HepG2 (cell line): ENCODE measurements around the gene SVBP. TPM values are rescaled to one million over a fixed set of nuclear protein-coding genes. Genes with fewer than 3 reads are reported as not detected.
A peak's percentile ranks its signal among the peaks of the same experiment; 100 is the strongest.

Experiments
- ATF7-NPFF ChIP-seq: sonication (generic); formaldehyde crosslinking; IDR thresholded peaks from 2 replicates; pipeline ENCODE4 v1.8.1; 2023; ENCODE audit warnings: mild to moderate bottlenecking, low read depth, missing genetic modification reagents, moderate library complexity
- CHD2 ChIP-seq: IDR thresholded peaks from 2 replicates; pipeline ENCODE4 v1.6.1; 2011; ENCODE audit warnings: low read depth, low read length, improper control_type of control experiment
- ETV5 ChIP-seq: IDR thresholded peaks from 2 replicates; pipeline ENCODE4 v1.6.1; 2018; ENCODE audit warnings: missing biosample characterization, missing genetic modification reagents, inconsistent platforms, borderline replicate concordance
- GABPB1 ChIP-seq: IDR thresholded peaks from 2 replicates; pipeline ENCODE4 v1.6.1; 2016; ENCODE audit warnings: mild to moderate bottlenecking, missing genetic modification reagents, moderate library complexity, missing compliant biosample characterization
- HNRNPL ChIP-seq: fragments of 200-400 bp; formaldehyde crosslinking; IDR thresholded peaks from 2 replicates; pipeline ENCODE4 v1.6.1; 2017; ENCODE audit warnings: mild to moderate bottlenecking, low read depth, low read length
- KDM3A ChIP-seq: IDR thresholded peaks from 2 replicates; pipeline ENCODE4 v1.6.1; 2018; ENCODE audit warnings: low read depth, missing compliant biosample characterization
- MAZ ChIP-seq, 2 experiments: sonication (generic) in 1 of 2; formaldehyde crosslinking in 1 of 2; IDR thresholded peaks; 2 replicates each; pipeline versions ENCODE4 v1.5.0 to v1.6.1; 2012 to 2020; ENCODE audit warnings: low read depth in 2 of 2, mild to moderate bottlenecking in 2 of 2, borderline replicate concordance in 1 of 2, improper control_type of control experiment in 1 of 2, low read length in 1 of 2, missing genetic modification reagents in 1 of 2, moderate library complexity in 1 of 2
- MYNN ChIP-seq: sonication (generic); formaldehyde crosslinking; IDR thresholded peaks from 2 replicates; pipeline ENCODE4 v1.4.0; 2020; ENCODE audit warnings: mild to moderate bottlenecking, low read depth, missing genetic modification reagents
- NR2F2 ChIP-seq: IDR thresholded peaks from 2 replicates; pipeline ENCODE4 v1.6.1; 2012; ENCODE audit warnings: low read depth, inconsistent platforms, borderline replicate concordance
- SALL1 ChIP-seq: sonication (generic); formaldehyde crosslinking; IDR thresholded peaks from 2 replicates; pipeline ENCODE4 v1.8.0; 2022; ENCODE audit warnings: mild to moderate bottlenecking, missing genetic modification reagents
- SIX4 ChIP-seq: sonication (generic); formaldehyde crosslinking; IDR thresholded peaks from 2 replicates; pipeline ENCODE4 v1.4.0; 2020; ENCODE audit warnings: missing genetic modification reagents
- ZBTB39 ChIP-seq: sonication (generic); formaldehyde crosslinking; IDR thresholded peaks from 2 replicates; pipeline ENCODE4 v1.5.0; 2020; ENCODE audit warnings: missing genetic modification reagents
- ZFAT ChIP-seq: sonication (generic); formaldehyde crosslinking; conservative IDR thresholded peaks from 2 replicates; pipeline ENCODE4 v1.8.1; 2023; ENCODE audit warnings: missing genetic modification reagents, inconsistent platforms
- ZFP1 ChIP-seq: IDR thresholded peaks from 2 replicates; pipeline ENCODE4 v1.6.1; 2016
- ZKSCAN8 ChIP-seq: IDR thresholded peaks from 2 replicates; pipeline ENCODE4 v1.6.1; 2016; ENCODE audit warnings: borderline replicate concordance, missing genetic modification reagents, missing compliant biosample characterization
- ZMYM3 ChIP-seq: sonication (generic); formaldehyde crosslinking; IDR thresholded peaks from 2 replicates; pipeline ENCODE4 v1.5.1; 2020; ENCODE audit warnings: mild to moderate bottlenecking, missing genetic modification reagents
- ZNF263 ChIP-seq: sonication (generic); formaldehyde crosslinking; IDR thresholded peaks from 2 replicates; pipeline ENCODE4 v1.4.0; 2020; ENCODE audit warnings: missing genetic modification reagents
- ZNF281 ChIP-seq: sonication (generic); formaldehyde crosslinking; IDR thresholded peaks from 2 replicates; pipeline ENCODE4 v1.4.0; 2020; ENCODE audit warnings: missing genetic modification reagents, borderline replicate concordance
- ZNF543 ChIP-seq: sonication (generic); formaldehyde crosslinking; IDR thresholded peaks from 2 replicates; pipeline ENCODE4 v1.4.0; 2020; ENCODE audit warnings: mild to moderate bottlenecking, missing genetic modification reagents
- ZNF574 ChIP-seq: sonication (generic); formaldehyde crosslinking; IDR thresholded peaks from 2 replicates; pipeline ENCODE4 v1.4.0; 2020; ENCODE audit warnings: missing genetic modification reagents
- ZNF678 ChIP-seq: sonication (generic); formaldehyde crosslinking; IDR thresholded peaks from 2 replicates; pipeline ENCODE4 v1.4.0; 2020; ENCODE audit warnings: mild to moderate bottlenecking, missing genetic modification reagents
- polyA plus RNA-seq, 8 experiments: library from polyadenylated mRNA; depleted of rRNA in 3 of 8; stranded (reverse) in 7 of 8; unstranded in 1 of 8; fragments of >200 nt; fragmentation: Illumina TruSeq in 4 of 8; extraction: Trizol in 4 of 8; gene quantifications; 2 replicates each; pipeline versions ENCODE4 v1.2.1 to v1.2.3, GENCODE V29; 2011 to 2016; ENCODE audit warnings: low read depth in 4 of 8, missing spikeins in 1 of 8, mixed read lengths in 1 of 8; ENCODE audit not compliant: insufficient read depth in 1 of 8
- total RNA-seq, 5 experiments: library from RNA; depleted of rRNA; stranded (reverse); fragments of >200 nt; fragmentation: Illumina TruSeq; extraction: Trizol; gene quantifications; 2 replicates each; pipeline ENCODE4 v1.2.3, GENCODE V29; 2016; ENCODE audit warnings: low read depth in 1 of 5

The SVBP gene
- total and polyA plus RNA-seq, 2 of the 13 experiments (the other 11 are each of a cell fraction or from before 2014, with no cell fraction given): 28.8 to 48.2 TPM

GRCh38 chr1:42846257-42847110, 29.3 kb upstream of the SVBP start, which contains the start of gene ZNF691 (continued):
- TF ChIP-seq ZNF574 (CRISPR knock-in tag) (peak; percentile 71; the same call in 1 of the 2 replicates), NR2F2 (0 out of 2 replicates have a peak, but pooled peaks have one; percentile 30), MAZ (IDR thresholded peaks at IDR 0.05; ENCODE audit: borderline replicate concordance, low read depth, low read length) (no peak), MAZ (CRISPR knock-in tag; IDR thresholded peaks at IDR 0.05; ENCODE audit: low read depth) (no peak), ZNF678 (CRISPR knock-in tag) (no peak), ZNF281 (peak; percentile 11; the same call in 1 of the 2 replicates), HNRNPL (no peak), ZMYM3 (peak; percentile 55; the same call in 1 of the 2 replicates), ATF7-NPFF (0 out of 2 replicates have a peak, but pooled peaks have one; percentile 59), KDM3A (CRISPR knock-in tag) (0 out of 2 replicates have a peak, but pooled peaks have one; percentile 24), MYNN (CRISPR knock-in tag) (no peak), ZKSCAN8 (CRISPR knock-in tag) (no peak), ZNF263 (0 out of 2 replicates have a peak, but pooled peaks have one; percentile 38), ZNF543 (CRISPR knock-in tag) (peak; percentile 75; the same call in 1 of the 2 replicates), ZFP1 (CRISPR knock-in tag) (peak; percentile 51; the same call in 1 of the 2 replicates), SIX4 (CRISPR knock-in tag) (no peak), SALL1 (CRISPR knock-in tag) (peak; percentile 75), ZFAT (CRISPR knock-in tag) (no peak), ETV5 (peak; percentile 56; the same call in 1 of the 2 replicates), GABPB1 (peak; percentile 94), ZBTB39 (CRISPR knock-in tag) (no peak), CHD2 (peak; percentile 70)
